DND-41 (cell line): ENCODE data around the gene MRM1.

ENCODE experiments used
- ATAC-seq: fragments of 200-7000 bp; cut with Tn5 transposase; 3 replicates; pipeline ENCODE4 v1.9.1; 2021; ENCODE audit warnings: low read depth; ENCODE audit not compliant: insufficient read depth
- DNase-seq: peaks from one replicate; pipeline ENCODE4 v3.0.0-alpha.2; 2020
- H2AFZ ChIP-seq: 2 replicates; pipeline ENCODE4 v1.6.0; 2012; ENCODE audit warnings: low read depth, low read length
- H3K27ac ChIP-seq: 2 replicates; pipeline ENCODE4 v1.5.1; 2012; ENCODE audit warnings: low read length, inconsistent platforms
- H3K27me3 ChIP-seq: fragments of 200-600 bp; sonication (generic); 2 replicates; pipeline ENCODE4 v1.6.0; 2012; ENCODE audit warnings: low read length, mild to moderate bottlenecking, inconsistent platforms; ENCODE audit not compliant: insufficient read depth, poor library complexity
- H3K36me3 ChIP-seq: 2 replicates; pipeline ENCODE4 v1.5.1; 2012; ENCODE audit warnings: low read length, inconsistent platforms; ENCODE audit not compliant: insufficient read depth
- H3K4me1 ChIP-seq: 2 replicates; pipeline ENCODE4 v1.5.1; 2012; ENCODE audit warnings: mild to moderate bottlenecking, low read length; ENCODE audit not compliant: insufficient read depth
- H3K4me2 ChIP-seq: 2 replicates; pipeline ENCODE4 v1.6.0; 2012; ENCODE audit warnings: mild to moderate bottlenecking, moderate library complexity, low read length, inconsistent platforms; ENCODE audit not compliant: insufficient read depth
- H3K4me3 ChIP-seq, 2 experiments: fragments of 200-600 bp in 1 of 2; shearing (Covaris generic) in 1 of 2; 2 replicates each; pipeline ENCODE4 v1.5.1; 2012 to 2016; ENCODE audit warnings: inconsistent platforms in 2 of 2, low read length in 2 of 2, mild to moderate bottlenecking in 2 of 2, low read depth in 1 of 2, moderate library complexity in 1 of 2
- H3K79me2 ChIP-seq: 2 replicates; pipeline ENCODE4 v1.6.0; 2012; ENCODE audit warnings: low read length, inconsistent platforms; ENCODE audit not compliant: insufficient read depth
- H3K9ac ChIP-seq: 2 replicates; pipeline ENCODE4 v1.6.0; 2012; ENCODE audit warnings: low read depth, mild to moderate bottlenecking, inconsistent platforms, low read length, moderate library complexity
- H3K9me3 ChIP-seq: 2 replicates; pipeline ENCODE4 v1.5.1; 2012; ENCODE audit warnings: low read length, moderate library complexity, mild to moderate bottlenecking, inconsistent platforms; ENCODE audit not compliant: insufficient read depth, severe bottlenecking
- H4K20me1 ChIP-seq: 2 replicates; pipeline ENCODE4 v1.6.0; 2012; ENCODE audit warnings: low read length; ENCODE audit not compliant: insufficient read depth
- EZH2 ChIP-seq: IDR thresholded peaks from 3 replicates; pipeline ENCODE4 v1.6.1; 2012; ENCODE audit warnings: borderline replicate concordance, low read depth, mild to moderate bottlenecking, moderate library complexity, low read length, inconsistent platforms; ENCODE audit not compliant: severe bottlenecking
- TF ChIP-seq, protein P1 (sequence below): IDR thresholded peaks from 2 replicates; pipeline ENCODE4 v1.5.1; 2012; ENCODE audit warnings: borderline replicate concordance, low read length, moderate library complexity, mild to moderate bottlenecking; ENCODE audit not compliant: poor library complexity, severe bottlenecking; ENCODE audit errors: extremely low read depth

The MRM1 gene

DNA sequence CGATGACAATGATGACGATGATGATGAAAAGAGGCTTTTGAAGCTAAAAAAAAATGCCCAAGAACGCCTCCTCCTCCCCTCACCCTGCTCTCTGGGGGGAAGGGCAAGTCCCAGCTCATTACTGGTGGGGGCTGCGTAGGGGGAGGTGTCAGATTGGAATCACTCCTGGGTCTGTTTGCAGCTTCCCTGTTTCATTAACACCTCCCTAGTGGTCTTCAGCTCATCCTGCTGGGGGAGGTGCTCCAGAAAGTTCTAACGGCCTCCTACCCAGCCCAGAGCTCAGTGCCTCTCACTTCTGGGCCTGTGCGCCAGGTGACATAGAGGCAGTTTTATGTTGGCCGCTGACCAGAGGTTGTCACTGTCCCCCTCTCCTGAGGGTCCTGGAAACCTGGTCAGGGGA is 12.7 kb downstream of the MRM1 start:
- Histone ChIP-seq H3K9ac (no peak overlapping the region), H3K4me3 (no peak overlapping the region), H3K9me3 (no peaks in the 10 kb centered on the region), H3K36me3 (no peaks in the 10 kb centered on the region), H3K4me2 (no peak overlapping the region), H4K20me1 (peaks cover 3% of the 10 kb centered on the region), H3K4me1 (no peaks in the 10 kb centered on the region), H2AFZ (no peak overlapping the region), H3K27ac (no peak overlapping the region), H3K79me2 (no peaks in the 10 kb centered on the region), H3K27me3 (no peaks in the 10 kb centered on the region)
- TF ChIP-seq, protein P1, sequence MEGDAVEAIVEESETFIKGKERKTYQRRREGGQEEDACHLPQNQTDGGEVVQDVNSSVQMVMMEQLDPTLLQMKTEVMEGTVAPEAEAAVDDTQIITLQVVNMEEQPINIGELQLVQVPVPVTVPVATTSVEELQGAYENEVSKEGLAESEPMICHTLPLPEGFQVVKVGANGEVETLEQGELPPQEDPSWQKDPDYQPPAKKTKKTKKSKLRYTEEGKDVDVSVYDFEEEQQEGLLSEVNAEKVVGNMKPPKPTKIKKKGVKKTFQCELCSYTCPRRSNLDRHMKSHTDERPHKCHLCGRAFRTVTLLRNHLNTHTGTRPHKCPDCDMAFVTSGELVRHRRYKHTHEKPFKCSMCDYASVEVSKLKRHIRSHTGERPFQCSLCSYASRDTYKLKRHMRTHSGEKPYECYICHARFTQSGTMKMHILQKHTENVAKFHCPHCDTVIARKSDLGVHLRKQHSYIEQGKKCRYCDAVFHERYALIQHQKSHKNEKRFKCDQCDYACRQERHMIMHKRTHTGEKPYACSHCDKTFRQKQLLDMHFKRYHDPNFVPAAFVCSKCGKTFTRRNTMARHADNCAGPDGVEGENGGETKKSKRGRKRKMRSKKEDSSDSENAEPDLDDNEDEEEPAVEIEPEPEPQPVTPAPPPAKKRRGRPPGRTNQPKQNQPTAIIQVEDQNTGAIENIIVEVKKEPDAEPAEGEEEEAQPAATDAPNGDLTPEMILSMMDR: no peak
- no peak for TF ChIP-seq EZH2
- DNase-seq: no peak
- no peak for ATAC-seq

DNA sequence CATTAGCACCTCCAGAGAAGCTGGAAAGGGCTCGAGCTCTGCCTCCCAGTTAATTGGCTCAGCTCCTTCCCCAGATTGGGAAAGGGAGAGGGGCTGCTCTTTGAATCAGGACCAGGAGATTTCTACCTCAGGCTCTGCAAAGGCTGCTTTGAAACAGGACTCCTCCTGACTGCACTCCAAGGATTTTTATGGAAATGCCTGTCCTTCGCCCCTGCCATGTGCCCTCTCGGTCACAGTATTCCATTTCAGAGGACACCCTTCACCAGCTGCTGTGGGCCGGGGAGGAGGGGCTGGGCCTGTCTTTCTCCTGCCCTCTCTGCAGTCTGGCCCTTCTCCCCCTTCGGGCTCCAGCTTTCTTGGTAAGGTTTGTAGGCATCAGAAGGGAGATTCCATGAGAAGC is 13.6 kb downstream of the MRM1 start:
- H3K4me3 ChIP-seq: no peak overlapping the region
- DNase-seq (no peak), ATAC-seq (no peak)
- no peak overlapping the region for H3K4me2 ChIP-seq
- no peak overlapping the region for H3K9ac ChIP-seq
- no peaks in the 10 kb centered on the region for H3K4me1 ChIP-seq
- peaks cover 3% of the 10 kb centered on the region for H4K20me1 ChIP-seq
- no peak overlapping the region for H3K27ac ChIP-seq
- TF ChIP-seq EZH2: no peak
- TF ChIP-seq, protein P1: no peak
- H2AFZ ChIP-seq: no peak overlapping the region
- no peaks in the 10 kb centered on the region for H3K79me2 ChIP-seq
- H3K9me3 ChIP-seq: no peaks in the 10 kb centered on the region
- no peaks in the 10 kb centered on the region for H3K36me3 ChIP-seq
- no peaks in the 10 kb centered on the region for H3K27me3 ChIP-seq

DNA sequence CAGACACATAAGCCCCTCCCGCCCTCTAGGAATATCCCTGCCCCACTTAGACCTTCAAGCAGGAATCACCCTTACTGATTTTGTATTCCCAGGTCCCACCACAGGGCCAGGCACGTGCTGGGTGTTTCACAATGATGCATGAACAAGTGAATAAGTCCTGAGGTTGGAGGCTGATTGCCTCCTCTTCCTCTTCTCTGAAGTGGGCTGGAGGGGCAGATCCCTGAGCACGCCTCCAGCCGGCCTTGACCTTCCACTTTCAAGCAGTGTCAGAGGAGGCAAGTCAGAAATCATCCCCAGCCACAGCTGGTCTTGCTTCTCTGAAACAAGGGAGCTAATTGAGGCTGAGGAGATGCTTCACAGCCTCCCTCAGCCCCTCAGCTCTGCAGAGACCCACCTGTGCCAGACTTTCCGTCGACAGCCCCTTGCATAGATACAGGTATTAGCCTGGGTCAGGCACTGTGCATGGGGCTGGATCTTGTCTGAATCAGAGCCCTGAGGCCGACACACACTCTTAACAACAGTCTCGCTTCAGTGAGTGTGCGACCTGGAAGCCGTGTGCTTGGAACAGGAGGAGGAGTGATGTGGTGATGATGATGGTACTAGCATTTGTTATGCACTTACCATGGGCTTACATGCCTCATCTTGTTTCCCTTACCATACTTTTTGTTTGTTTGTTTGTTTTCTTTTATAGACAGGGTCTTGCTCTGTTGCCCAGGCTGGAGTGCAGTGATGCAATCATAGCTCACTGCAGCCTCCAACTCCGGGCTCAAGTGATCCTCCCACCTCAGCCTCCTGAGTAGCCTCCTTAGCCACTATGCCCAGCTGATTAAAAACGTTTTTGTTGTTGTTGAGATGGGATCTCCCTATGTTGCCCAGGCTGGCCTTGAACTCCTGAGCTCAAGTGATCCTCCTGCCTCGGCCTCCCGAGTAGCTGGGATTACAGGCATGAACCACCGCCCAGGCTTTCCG is 15.0 kb downstream of the MRM1 start:
- Histone ChIP-seq H3K4me3 (no peak overlapping the region), H3K79me2 (no peaks in the 10 kb centered on the region), H2AFZ (no peak overlapping the region), H3K9me3 (no peaks in the 10 kb centered on the region), H3K4me1 (no peaks in the 10 kb centered on the region), H3K4me2 (no peak overlapping the region), H3K27me3 (no peaks in the 10 kb centered on the region), H4K20me1 (peaks cover 3% of the 10 kb centered on the region), H3K27ac (no peak overlapping the region), H3K9ac (no peak overlapping the region), H3K36me3 (no peaks in the 10 kb centered on the region)
- no peak for DNase-seq
- ATAC-seq: no peak
- no peak for TF ChIP-seq EZH2
- TF ChIP-seq, protein P1: no peak
